SIG-M5 (cell line): ENCODE results near the gene PTPRN.
"Not testable (repeated sequence)": the region's sequence is repeated elsewhere in the genome, so short reads cannot be mapped to it uniquely, and the experiment has no call there.

Experiments used
- DNase-seq: peaks from one replicate; lab custom pipeline; 2025; lab: John Stamatoyannopoulos, UW

PTPRN gene

GRCh38 chr2:219306047-219306446, 3.2 kb downstream of the PTPRN start:
- no peak for DNase-seq

GRCh38 chr2:219304223-219304622, 5.0 kb downstream of the PTPRN start:
- no peak for DNase-seq

- no peak for DNase-seq
Measured at GRCh38 chr2:219302412-219302968, 6.7 kb downstream of the PTPRN start.

GRCh38 chr2:219300022-219300421, 9.2 kb downstream of the PTPRN start:
- no peak for DNase-seq

GRCh38 chr2:219299372-219299760, 9.8 kb downstream of the PTPRN start:
- DNase-seq: no peak

- no peak for DNase-seq
Measured at GRCh38 chr2:219298759-219299371, 10.3 kb downstream of the PTPRN start.

GRCh38 chr2:219297766-219298456, 11.3 kb downstream of the PTPRN start:
- DNase-seq: no peak

- no peak for DNase-seq
Measured at GRCh38 chr2:219296631-219297391, 12.4 kb downstream of the PTPRN start.

- no peak for DNase-seq
Measured at GRCh38 chr2:219296142-219296541, 13.1 kb downstream of the PTPRN start.

- DNase-seq: no peak
Measured at GRCh38 chr2:219294356-219295351, 14.5 kb downstream of the PTPRN start.

- DNase-seq: no peak
Measured at GRCh38 chr2:219293736-219294231, 15.4 kb downstream of the PTPRN start.

- DNase-seq: no peak
Measured at GRCh38 chr2:219292616-219293015, 16.6 kb downstream of the PTPRN start.

GRCh38 chr2:219291910-219292490, 17.2 kb downstream of the PTPRN start:
- DNase-seq: no peak

GRCh38 chr2:219291394-219291793, 17.8 kb downstream of the PTPRN start:
- no peak for DNase-seq

- no peak for DNase-seq
Measured at GRCh38 chr2:219290381-219291171, 18.6 kb downstream of the PTPRN start.

- DNase-seq: no peak
Measured at GRCh38 chr2:219289537-219290361, 19.5 kb downstream of the PTPRN start.

GRCh38 chr2:219289195-219289536, 20.0 kb downstream of the PTPRN start:
- no peak for DNase-seq

- DNase-seq: no peak
Measured at GRCh38 chr2:219287580-219288265, 21.5 kb downstream of the PTPRN start.

- not testable (repeated sequence) for DNase-seq
Measured at GRCh38 chr2:219287116-219287440, 22.1 kb downstream of the PTPRN start.
